Eye (tissue), 1 donor: Measurements from ENCODE around the gene PDZD2.
"Not testable (repeated sequence)": the region's sequence is repeated elsewhere in the genome, so short reads cannot be mapped to it uniquely, and the experiment has no call there.

ENCODE experiments used
- DNase-seq: peaks from one replicate; pipeline ENCODE4 v3.0.0-alpha.2; 2015

The PDZD2 gene

GRCh38 chr5:31987985-31988710 is 349.2 kb downstream of the PDZD2 start:
- no peak for DNase-seq

- DNase-seq, result no peak
Measured at GRCh38 chr5:31990081-31990650, 351.2 kb downstream of the PDZD2 start.

GRCh38 chr5:31990701-31991110 is 351.8 kb downstream of the PDZD2 start:
- no peak for DNase-seq

- DNase-seq, result no peak
Measured at GRCh38 chr5:31992377-31992776, 353.4 kb downstream of the PDZD2 start.

GRCh38 chr5:31993165-31993961 is 354.4 kb downstream of the PDZD2 start:
- peak; percentile 9 for DNase-seq

GRCh38 chr5:31995006-31995405 is 356.1 kb downstream of the PDZD2 start:
- DNase-seq, result no peak

GRCh38 chr5:31995714-31996113 is 356.8 kb downstream of the PDZD2 start:
- DNase-seq, result no peak

- DNase-seq, result no peak
Measured at GRCh38 chr5:31996909-31997308, 358.0 kb downstream of the PDZD2 start.

- DNase-seq, result no peak
Measured at GRCh38 chr5:31999470-31999869, 360.5 kb downstream of the PDZD2 start.

GRCh38 chr5:32000731-32001130 is 361.8 kb downstream of the PDZD2 start:
- no peak for DNase-seq

GRCh38 chr5:32001284-32001683 is 362.4 kb downstream of the PDZD2 start:
- DNase-seq, result no peak

GRCh38 chr5:32001707-32002106 is 362.8 kb downstream of the PDZD2 start:
- no peak for DNase-seq

GRCh38 chr5:32002755-32003154 is 363.8 kb downstream of the PDZD2 start:
- no peak for DNase-seq

GRCh38 chr5:32003981-32004380 is 365.1 kb downstream of the PDZD2 start:
- DNase-seq, result no peak

- no peak for DNase-seq
Measured at GRCh38 chr5:32004404-32004803, 365.5 kb downstream of the PDZD2 start.

GRCh38 chr5:32008746-32009145 is 369.8 kb downstream of the PDZD2 start:
- DNase-seq, result no peak

- no peak for DNase-seq
Measured at GRCh38 chr5:32013658-32014057, 374.7 kb downstream of the PDZD2 start.

- DNase-seq, result no peak
Measured at GRCh38 chr5:32014096-32014745, 375.3 kb downstream of the PDZD2 start.

GRCh38 chr5:32015262-32015661 is 376.3 kb downstream of the PDZD2 start:
- not testable (repeated sequence) for DNase-seq

- DNase-seq, result peak; percentile 19
Measured at GRCh38 chr5:32017692-32018367, 378.9 kb downstream of the PDZD2 start.

GRCh38 chr5:32018476-32019436 is 379.8 kb downstream of the PDZD2 start:
- DNase-seq, result peak; percentile 35

- DNase-seq, result no peak
Measured at GRCh38 chr5:32020271-32020670, 381.3 kb downstream of the PDZD2 start.
